ENCODE data around the gene SLC27A3. TPM values are rescaled to one million over a fixed set of nuclear protein-coding genes. Genes with fewer than 3 reads are reported as not detected.
A peak's percentile ranks its signal among the peaks of the same experiment; 100 is the strongest.

SLC27A3 gene, protein sequence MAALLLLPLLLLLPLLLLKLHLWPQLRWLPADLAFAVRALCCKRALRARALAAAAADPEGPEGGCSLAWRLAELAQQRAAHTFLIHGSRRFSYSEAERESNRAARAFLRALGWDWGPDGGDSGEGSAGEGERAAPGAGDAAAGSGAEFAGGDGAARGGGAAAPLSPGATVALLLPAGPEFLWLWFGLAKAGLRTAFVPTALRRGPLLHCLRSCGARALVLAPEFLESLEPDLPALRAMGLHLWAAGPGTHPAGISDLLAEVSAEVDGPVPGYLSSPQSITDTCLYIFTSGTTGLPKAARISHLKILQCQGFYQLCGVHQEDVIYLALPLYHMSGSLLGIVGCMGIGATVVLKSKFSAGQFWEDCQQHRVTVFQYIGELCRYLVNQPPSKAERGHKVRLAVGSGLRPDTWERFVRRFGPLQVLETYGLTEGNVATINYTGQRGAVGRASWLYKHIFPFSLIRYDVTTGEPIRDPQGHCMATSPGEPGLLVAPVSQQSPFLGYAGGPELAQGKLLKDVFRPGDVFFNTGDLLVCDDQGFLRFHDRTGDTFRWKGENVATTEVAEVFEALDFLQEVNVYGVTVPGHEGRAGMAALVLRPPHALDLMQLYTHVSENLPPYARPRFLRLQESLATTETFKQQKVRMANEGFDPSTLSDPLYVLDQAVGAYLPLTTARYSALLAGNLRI
- total RNA-seq: 1 to 10 TPM; 5.9 to 9.3 TPM

DNA sequence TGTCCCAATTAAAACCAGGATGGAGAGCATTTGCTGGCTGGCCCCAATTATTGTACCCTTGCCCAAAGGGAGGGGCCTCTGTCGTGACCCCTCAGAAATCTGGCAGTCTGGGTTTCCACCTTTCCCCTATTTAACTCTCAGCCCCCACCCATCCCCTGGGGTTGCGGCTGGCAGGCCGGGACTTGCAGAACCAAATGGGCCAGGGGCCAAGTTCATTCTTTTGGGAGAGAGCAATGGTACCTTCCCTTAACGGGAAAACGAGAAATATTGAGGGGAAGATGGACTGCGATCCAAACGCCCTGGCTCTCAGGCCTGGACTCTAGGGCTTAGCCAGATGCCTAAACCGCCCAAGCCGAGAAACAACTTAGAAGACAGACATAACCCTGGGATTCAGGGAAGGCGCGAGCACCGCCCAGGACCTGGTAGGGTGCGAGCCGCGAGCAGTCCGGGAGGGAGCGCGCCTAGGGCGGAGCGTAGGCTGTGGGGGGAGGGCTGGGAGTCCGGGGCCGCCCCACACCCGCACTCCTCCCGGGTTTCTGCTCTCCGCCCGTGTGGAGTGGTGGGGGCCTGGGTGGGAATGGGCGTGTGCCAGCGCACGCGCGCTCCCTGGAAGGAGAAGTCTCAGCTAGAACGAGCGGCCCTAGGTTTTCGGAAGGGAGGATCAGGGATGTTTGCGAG is at the start of gene SLC27A3:
TSS of gene SLC27A3 (plus strand) at position 628 of the 678 bp plus-strand sequence. CDS start 91 bp downstream, outside the sequence.
- H3K9me3 Mint-ChIP-seq (ENCODE audit: low read depth): no peaks in the 10 kb centered on the region
- ChIA-PET CTCF (interaction anchor here (0.9 to 1.6 kb wide), 5 partner anchors 98 to 239 kb away, joined by 4 to 7 read pairs (median 5); partner anchors contain the start of genes JTB and S100A6), POLR2A (interaction anchor here (0.9 to 1.6 kb wide), 2 partner anchors 10 to 215 kb away, joined by 3 to 13 read pairs; no protein-coding TSS in a partner anchor)
- intact Hi-C loops (cut with DNase I, micrococcal nuclease): loop anchor here in 1 of 2 experiments (10.0 kb wide), 1 partner anchor 100 kb away; the partner anchor contains the start of genes ILF2 and NPR1
- ATAC-seq (peak; percentile 54), DNase-seq (no peak)
- peaks cover 13% of the 10 kb centered on the region for H3K36me3 Mint-ChIP-seq (ENCODE audit: low read depth)
- H3K27ac Mint-ChIP-seq: no peak within 1 kb of the TSS
- peaks cover 14% of the 10 kb centered on the region for H3K4me1 Mint-ChIP-seq
- H3K4me3 Mint-ChIP-seq: peak within 1 kb of the TSS; percentile 69
- no peaks in the 10 kb centered on the region for H3K27me3 Mint-ChIP-seq

DNA sequence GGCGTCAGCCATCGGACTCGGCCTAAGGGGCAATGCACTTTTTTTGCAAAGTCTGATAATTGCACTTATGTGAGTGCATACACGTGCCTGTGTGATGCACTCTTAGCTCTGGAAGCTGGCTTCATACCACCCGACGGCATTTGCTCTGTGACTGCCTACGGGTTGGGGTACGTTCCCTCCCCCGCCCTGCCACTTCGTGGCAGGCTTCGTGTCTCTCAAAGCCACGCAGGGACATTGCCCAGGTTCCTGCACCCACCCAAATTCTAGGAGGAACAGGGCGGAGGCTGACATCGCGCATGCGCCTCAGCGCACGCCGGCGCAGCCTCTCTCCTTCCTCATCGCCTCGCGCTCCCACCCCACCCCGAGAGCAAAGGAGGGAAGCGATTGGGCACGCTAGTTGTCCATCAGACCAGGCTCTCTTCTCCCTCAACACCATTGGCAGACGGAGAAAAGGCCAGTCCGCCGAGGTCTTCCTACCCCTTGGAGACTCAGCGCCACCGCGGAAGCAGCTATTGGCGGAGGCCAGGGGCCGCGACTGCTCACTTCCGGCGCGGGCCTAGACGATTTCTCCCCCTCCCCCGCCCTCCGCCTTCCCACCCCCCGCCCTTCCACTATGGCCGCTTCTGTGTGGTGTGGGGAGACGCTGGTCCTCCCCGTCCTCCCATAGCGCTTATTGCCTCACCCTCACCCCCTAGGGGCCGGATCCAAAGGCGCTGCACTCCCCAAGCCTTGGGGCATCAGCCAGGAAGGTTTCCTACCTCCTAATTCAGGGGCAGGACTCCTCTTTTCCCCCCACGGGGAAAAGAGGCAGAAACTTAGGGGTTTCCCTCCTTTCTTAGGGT is 47.5 kb upstream of the SLC27A3 start, which contains the start of gene INTS3:
TSS of gene INTS3 (plus strand) at position 588 of the 842 bp plus-strand sequence. CDS start 585 bp downstream, outside the sequence.
- Mint-ChIP-seq H3K36me3 (ENCODE audit: low read depth) (peaks cover 13% of the 10 kb centered on the region), H3K27ac (peak within 1 kb of the TSS; percentile 95), H3K27me3 (no peaks in the 10 kb centered on the region), H3K4me1 (peaks cover 44% of the 10 kb centered on the region), H3K4me3 (peak within 1 kb of the TSS; percentile 93), H3K9me3 (ENCODE audit: low read depth) (no peaks in the 10 kb centered on the region)
- intact Hi-C loops (cut with DNase I, micrococcal nuclease): loop anchor here (1.0 to 5.0 kb wide), 12 partner anchors 56 to 455 kb away; partner anchors contain the start of genes CHTOP (in 2 of the 2), CRTC2 (in 1 of the 2), JTB (in 1 of the 2) and RPS27 (in 1 of the 2)
- ATAC-seq: peak; percentile 99
- ChIA-PET POLR2A (interaction anchor here (0.5 to 0.7 kb wide), 3 partner anchors 240 to 567 kb away, joined by 3 to 5 read pairs (median 3); partner anchors contain the start of gene CREB3L4), CTCF (interaction anchor here (0.6 to 1.4 kb wide), 7 partner anchors 8 to 232 kb away, joined by 3 to 8 read pairs (median 3); no protein-coding TSS in a partner anchor)
- DNase-seq: peak; percentile 99

DNA sequence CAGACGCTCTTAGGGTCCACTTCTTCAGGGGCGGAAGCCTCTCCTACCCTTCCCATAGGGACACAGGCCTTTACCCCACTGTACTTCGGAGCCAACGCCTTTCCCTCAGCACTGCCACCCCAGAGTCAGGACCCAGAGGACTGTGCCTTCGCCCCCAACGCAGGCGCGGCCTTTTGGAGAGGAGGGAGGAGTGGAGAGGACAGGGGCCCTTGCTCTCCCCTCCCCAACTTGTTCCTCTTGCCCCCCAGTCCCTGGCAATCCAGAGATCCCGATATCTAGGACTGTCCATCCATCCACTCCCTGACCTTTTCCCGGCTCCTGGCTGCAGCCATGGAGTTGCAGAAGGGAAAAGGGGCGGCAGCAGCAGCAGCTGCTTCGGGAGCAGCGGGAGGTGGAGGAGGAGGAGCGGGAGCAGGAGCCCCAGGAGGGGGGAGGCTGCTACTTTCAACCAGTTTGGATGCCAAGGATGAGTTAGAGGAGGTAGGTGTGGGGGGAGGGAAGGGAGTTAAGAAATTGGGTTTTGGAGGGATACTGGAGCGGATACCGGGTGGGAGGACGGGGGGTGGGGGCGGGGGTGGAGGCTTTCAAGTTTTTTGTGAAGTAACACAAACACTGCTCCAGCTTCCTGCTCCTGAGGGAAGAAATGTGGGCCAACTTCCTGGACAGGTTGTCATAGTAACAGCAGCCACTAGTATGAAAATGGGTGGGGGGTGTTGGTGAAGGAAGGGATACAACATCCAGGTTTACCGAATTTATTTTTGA is 46.7 kb upstream of the SLC27A3 start:
- Mint-ChIP-seq H3K4me1 (peaks cover 41% of the 10 kb centered on the region), H3K27ac (peak overlapping the region; percentile 95), H3K4me3 (peak overlapping the region; percentile 93), H3K36me3 (ENCODE audit: low read depth) (peaks cover 17% of the 10 kb centered on the region), H3K27me3 (no peaks in the 10 kb centered on the region), H3K9me3 (ENCODE audit: low read depth) (no peaks in the 10 kb centered on the region)
- intact Hi-C loops (cut with DNase I, micrococcal nuclease): loop anchor here (5.0 kb wide), 5 partner anchors 96 to 249 kb away; partner anchors contain the start of genes CHTOP (in 1 of the 2), CRTC2 (in 1 of the 2), JTB (in 1 of the 2) and S100A2 (in 1 of the 2)
- DNase-seq (peak; percentile 59), ATAC-seq (no peak)
- ChIA-PET CTCF (interaction anchor here (0.6 to 1.5 kb wide), 6 partner anchors 7 to 217 kb away, joined by 3 to 8 read pairs (median 3); no protein-coding TSS in a partner anchor), POLR2A (interaction anchor here (0.6 to 0.7 kb wide), 2 partner anchors 239 to 566 kb away, joined by 3 to 5 read pairs; partner anchors contain the start of gene CREB3L4)

DNA sequence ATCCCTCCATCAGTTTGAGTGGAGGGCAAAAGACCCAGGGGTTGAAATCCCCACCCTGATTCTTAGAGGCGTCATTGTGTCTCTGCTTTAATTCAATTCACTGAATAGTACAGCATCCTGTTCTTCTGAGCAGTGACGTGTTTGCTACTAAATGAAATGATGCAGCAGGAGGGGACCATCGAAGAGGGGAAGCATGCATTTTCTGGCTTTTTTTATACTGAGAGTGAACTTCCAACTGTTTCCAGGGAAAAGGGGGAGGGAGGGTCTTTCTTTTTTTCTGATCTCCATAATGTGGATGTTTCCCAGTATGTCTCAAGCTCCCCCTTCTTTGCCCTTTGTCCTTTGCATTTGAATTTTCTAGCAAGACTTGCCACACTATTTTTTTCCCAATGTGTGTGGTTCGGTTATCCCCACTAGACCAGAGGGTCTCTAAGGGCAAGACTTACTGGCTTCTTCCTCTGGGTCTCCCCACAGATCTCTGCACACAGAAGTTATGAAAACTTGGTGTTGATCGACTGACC is 44.7 kb upstream of the SLC27A3 start:
- DNase-seq: no peak
- ATAC-seq: no peak
- ChIA-PET CTCF (interaction anchor here (1.5 kb wide), 2 partner anchors 13 to 19 kb away, joined by 4 to 5 read pairs; no protein-coding TSS in a partner anchor), POLR2A (no interaction called here)
- H3K4me3 Mint-ChIP-seq: peak overlapping the region; percentile 13
- peak overlapping the region; percentile 62 for H3K27ac Mint-ChIP-seq
- intact Hi-C loops (cut with DNase I, micrococcal nuclease): no loop called here
- H3K36me3 Mint-ChIP-seq (ENCODE audit: low read depth): peaks cover 17% of the 10 kb centered on the region
- peaks cover 53% of the 10 kb centered on the region for H3K4me1 Mint-ChIP-seq
- no peaks in the 10 kb centered on the region for H3K9me3 Mint-ChIP-seq (ENCODE audit: low read depth)
- no peaks in the 10 kb centered on the region for H3K27me3 Mint-ChIP-seq

DNA sequence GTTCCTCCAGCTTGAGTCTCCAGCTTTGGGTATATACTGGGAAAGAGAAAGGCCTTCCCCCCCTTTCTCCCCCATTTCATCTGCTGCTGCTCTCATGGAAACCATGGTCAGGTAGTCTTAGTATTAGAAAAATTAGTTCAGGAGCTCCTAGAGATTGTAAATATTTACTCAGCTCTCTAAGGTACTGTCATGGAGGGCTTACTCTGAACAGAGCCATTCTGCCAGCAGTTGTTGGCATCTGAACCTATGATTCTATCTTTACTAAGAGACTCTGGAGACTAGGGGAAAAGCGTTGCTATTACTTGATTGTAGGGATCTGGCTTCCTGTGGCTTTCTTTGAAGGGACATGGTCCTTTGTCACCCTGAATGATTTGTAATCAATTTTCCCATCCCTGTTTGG is 41.2 kb upstream of the SLC27A3 start:
- no peak for ATAC-seq
- H3K27ac Mint-ChIP-seq: no peak overlapping the region
- no peak overlapping the region for H3K4me3 Mint-ChIP-seq

DNA sequence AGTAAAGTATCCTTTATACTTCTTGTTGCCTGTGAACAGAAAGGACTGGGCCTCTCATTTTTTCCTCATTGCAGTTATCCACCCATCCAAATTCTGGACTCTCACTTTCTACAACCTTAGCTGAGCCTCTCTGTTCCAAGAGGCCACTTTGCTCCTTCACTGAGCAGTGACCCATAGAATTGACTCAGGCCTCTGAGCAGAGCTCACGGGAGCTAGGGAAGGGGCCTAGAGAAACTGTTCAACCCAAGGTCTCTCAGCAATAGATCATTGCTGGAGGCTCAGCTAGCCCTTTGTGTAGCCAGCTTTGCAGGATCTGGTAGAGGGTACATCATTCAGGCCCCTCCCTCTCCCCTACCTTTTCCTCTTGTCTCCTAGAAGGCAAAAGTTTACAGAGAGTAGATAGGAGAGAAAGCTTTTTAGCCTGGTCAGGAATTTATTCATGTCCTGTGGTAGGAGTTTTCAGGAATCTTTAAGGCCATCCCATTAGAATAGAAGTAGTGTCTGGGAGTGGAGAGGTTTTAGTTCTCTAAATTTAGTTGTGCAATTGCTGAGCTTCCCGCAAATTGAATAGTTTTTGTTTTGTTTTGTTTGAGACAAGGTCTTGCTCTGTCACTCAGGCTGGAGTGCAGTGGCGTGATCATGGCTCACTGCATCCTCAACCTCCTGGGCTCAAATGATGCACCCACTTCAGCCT is 40.7 kb upstream of the SLC27A3 start:
- DNase-seq: no peak
- no peak for ATAC-seq
- H3K27me3 Mint-ChIP-seq: no peaks in the 10 kb centered on the region
- POLR2A ChIA-PET: interaction anchor here (0.6 kb wide), 1 partner anchor 277 kb away, joined by 3 read pairs; no protein-coding TSS in a partner anchor
- CTCF ChIA-PET: interaction anchor here (0.8 to 1.3 kb wide), 2 partner anchors 26 to 381 kb away, joined by 3 read pairs; no protein-coding TSS in a partner anchor
- no peak overlapping the region for H3K27ac Mint-ChIP-seq
- H3K4me3 Mint-ChIP-seq: no peak overlapping the region
- peaks cover 40% of the 10 kb centered on the region for H3K4me1 Mint-ChIP-seq
- intact Hi-C loops (cut with DNase I, micrococcal nuclease): no loop called here
- H3K9me3 Mint-ChIP-seq (ENCODE audit: low read depth): no peaks in the 10 kb centered on the region
- peaks cover 17% of the 10 kb centered on the region for H3K36me3 Mint-ChIP-seq (ENCODE audit: low read depth)

More for the DNA sequence above, 41.2 kb upstream of the SLC27A3 start:
- peaks cover 17% of the 10 kb centered on the region for H3K36me3 Mint-ChIP-seq (ENCODE audit: low read depth)
- DNase-seq: no peak
- peaks cover 45% of the 10 kb centered on the region for H3K4me1 Mint-ChIP-seq
- intact Hi-C loops (cut with DNase I, micrococcal nuclease): no loop called here
- CTCF ChIA-PET: interaction anchor here (0.8 to 1.3 kb wide), 2 partner anchors 26 to 381 kb away, joined by 3 read pairs; no protein-coding TSS in a partner anchor
- H3K27me3 Mint-ChIP-seq: no peaks in the 10 kb centered on the region
- no peaks in the 10 kb centered on the region for H3K9me3 Mint-ChIP-seq (ENCODE audit: low read depth)
- POLR2A ChIA-PET: no interaction called here

DNA sequence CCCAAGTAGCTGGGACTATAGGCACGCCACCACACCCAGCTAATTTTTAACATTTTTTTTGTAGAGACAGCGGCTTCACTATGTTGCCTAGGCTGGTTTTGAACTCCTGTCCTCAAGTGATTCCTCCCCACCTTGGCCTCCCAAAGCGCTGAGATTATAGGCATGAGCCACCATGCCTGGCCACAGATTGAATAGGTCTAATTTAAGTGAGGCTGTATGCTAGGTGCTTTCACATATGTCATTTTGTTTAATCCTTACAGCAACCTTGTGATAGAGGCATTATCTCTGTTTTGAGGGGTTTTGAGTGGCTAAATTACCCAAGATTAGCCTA is 40.2 kb upstream of the SLC27A3 start:
- no peak for ATAC-seq
- DNase-seq: no peak
- Mint-ChIP-seq H3K27ac (no peak overlapping the region), H3K4me3 (no peak overlapping the region), H3K27me3 (no peaks in the 10 kb centered on the region), H3K4me1 (peaks cover 35% of the 10 kb centered on the region), H3K36me3 (ENCODE audit: low read depth) (peaks cover 17% of the 10 kb centered on the region), H3K9me3 (ENCODE audit: low read depth) (no peaks in the 10 kb centered on the region)
- POLR2A ChIA-PET: no interaction called here
- CTCF ChIA-PET: interaction anchor here (1.3 kb wide), 1 partner anchor 27 kb away, joined by 3 read pairs; no protein-coding TSS in a partner anchor
- intact Hi-C loops (cut with DNase I, micrococcal nuclease): no loop called here

DNA sequence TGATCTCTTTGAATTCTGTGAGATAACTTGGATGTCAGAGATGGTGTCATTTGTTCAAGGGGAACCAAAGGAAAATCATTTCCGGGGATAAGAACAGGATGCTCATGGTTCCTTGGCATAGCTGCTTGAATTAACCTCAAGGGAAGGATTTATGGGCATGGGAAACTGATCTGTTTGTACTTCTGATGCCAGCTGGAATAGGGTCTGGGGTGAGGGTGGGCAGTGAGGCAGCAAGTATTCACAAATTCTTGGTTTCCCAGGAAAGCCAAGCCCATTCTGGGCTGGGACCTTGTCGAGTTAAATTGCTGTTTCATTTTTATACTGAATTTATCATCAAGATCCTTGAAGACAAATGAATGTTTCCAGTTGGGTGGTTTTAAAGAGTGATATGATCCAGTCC is 33.2 kb upstream of the SLC27A3 start:
- ChIA-PET CTCF (interaction anchor here (1.1 to 1.6 kb wide), 2 partner anchors 9 to 71 kb away, joined by 3 to 5 read pairs; partner anchors contain the start of gene ILF2), POLR2A (no interaction called here)
- H3K9me3 Mint-ChIP-seq (ENCODE audit: low read depth): no peaks in the 10 kb centered on the region
- no peak overlapping the region for H3K4me3 Mint-ChIP-seq
- peaks cover 41% of the 10 kb centered on the region for H3K36me3 Mint-ChIP-seq (ENCODE audit: low read depth)
- DNase-seq (no peak), ATAC-seq (no peak)
- peaks cover 20% of the 10 kb centered on the region for H3K4me1 Mint-ChIP-seq
- no peaks in the 10 kb centered on the region for H3K27me3 Mint-ChIP-seq
- intact Hi-C loops (cut with DNase I, micrococcal nuclease): no loop called here
- H3K27ac Mint-ChIP-seq: peak overlapping the region; percentile 64

Measured in activated CD4-positive, alpha-beta T cell treated with anti-CD3 and anti-CD28 coated beads for 36 hours (primary cell).